DOHH2 (cell line): ENCODE results near the gene DNAL4.

Experiments used
- EZH2phosphoT487 ChIP-seq: fragments of 200-600 bp; sonication (generic); IDR thresholded peaks from 2 replicates; pipeline ENCODE4 v1.6.1; 2017; ENCODE audit warnings: borderline replicate concordance, mild to moderate bottlenecking, antibody characterized with exemption, low read length, moderate library complexity, mixed read lengths
- TF ChIP-seq, protein P1 (sequence below): fragments of 200-600 bp; sonication (generic); IDR thresholded peaks from one replicate; pipeline ENCODE4 v1.5.1; 2014; ENCODE audit warnings: antibody characterized with exemption, mild to moderate bottlenecking, low read depth, low read length; ENCODE audit not compliant: poor library complexity, severe bottlenecking

DNA sequence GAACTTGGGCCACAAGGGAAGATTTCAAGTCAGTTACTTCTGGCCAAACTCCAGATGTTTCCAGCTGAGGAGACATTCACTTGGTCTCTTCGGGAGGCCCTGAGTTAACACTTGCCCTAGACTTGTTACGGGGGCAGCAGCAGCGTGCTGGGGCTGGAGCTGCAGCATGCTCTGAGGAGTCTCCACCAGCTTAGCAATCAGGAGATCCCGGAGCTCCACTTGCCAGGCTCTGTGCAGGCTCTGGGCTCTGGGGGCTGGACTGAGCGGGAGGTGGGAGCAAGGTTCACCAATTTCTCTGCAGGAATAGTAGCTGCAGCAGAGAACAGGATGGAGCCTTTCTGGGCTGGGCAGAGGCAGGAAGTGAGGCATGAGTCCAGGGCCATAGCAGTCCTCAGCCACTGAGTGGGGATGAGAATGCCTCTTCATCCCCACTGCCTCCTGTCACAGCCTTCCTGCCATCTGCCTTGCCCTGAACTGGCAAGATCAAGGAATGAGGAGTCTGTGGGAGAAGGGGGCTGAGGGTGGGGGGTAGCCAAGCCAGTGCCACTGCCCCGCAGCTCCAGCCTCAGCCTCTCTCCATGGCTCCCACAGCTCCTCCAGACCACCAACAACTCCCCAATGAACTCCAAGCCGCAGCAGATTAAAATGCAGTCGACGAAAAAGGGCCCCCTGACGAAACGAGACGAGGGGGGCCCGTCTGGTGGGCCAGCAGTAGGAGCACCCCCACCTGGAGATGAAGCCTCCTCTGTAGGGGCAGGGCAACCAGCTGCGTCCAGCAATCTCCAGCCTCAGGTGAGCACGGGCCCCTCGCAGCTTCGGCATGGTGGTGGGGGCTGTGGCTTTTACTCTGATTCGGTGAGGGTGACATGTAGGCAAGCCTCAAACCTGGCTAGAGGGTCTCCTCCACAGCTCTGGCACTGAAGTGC, 64.8 kb downstream of the DNAL4 start:
- TF ChIP-seq EZH2phosphoT487, result no peak
- TF ChIP-seq, protein P1, sequence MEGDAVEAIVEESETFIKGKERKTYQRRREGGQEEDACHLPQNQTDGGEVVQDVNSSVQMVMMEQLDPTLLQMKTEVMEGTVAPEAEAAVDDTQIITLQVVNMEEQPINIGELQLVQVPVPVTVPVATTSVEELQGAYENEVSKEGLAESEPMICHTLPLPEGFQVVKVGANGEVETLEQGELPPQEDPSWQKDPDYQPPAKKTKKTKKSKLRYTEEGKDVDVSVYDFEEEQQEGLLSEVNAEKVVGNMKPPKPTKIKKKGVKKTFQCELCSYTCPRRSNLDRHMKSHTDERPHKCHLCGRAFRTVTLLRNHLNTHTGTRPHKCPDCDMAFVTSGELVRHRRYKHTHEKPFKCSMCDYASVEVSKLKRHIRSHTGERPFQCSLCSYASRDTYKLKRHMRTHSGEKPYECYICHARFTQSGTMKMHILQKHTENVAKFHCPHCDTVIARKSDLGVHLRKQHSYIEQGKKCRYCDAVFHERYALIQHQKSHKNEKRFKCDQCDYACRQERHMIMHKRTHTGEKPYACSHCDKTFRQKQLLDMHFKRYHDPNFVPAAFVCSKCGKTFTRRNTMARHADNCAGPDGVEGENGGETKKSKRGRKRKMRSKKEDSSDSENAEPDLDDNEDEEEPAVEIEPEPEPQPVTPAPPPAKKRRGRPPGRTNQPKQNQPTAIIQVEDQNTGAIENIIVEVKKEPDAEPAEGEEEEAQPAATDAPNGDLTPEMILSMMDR, result no peak
